GM12878 (cell line): ENCODE data around the gene HECTD4.

ENCODE experiments used
- EP300 ChIP-seq, 2 experiments: fragments of 150-350 bp in 1 of 2; IDR thresholded peaks; 2 replicates each; pipeline ENCODE4 v1.6.1; 2011 to 2012; ENCODE audit warnings: low read depth in 2 of 2, low read length in 2 of 2, borderline replicate concordance in 1 of 2, improper control_type of control experiment in 1 of 2, inconsistent platforms in 1 of 2; ENCODE audit not compliant: control insufficient read depth in 1 of 2
- FOXK2 ChIP-seq: fragments of 450-650 bp; IDR thresholded peaks from 2 replicates; pipeline ENCODE4 v1.6.1; 2017; ENCODE audit warnings: mild to moderate bottlenecking, moderate library complexity
- JUNB ChIP-seq: IDR thresholded peaks from 2 replicates; pipeline ENCODE4 v1.6.1; 2016; ENCODE audit warnings: antibody characterized with exemption, mild to moderate bottlenecking
- MYC ChIP-seq: IDR thresholded peaks from 2 replicates; pipeline ENCODE4 v1.6.1; 2011; ENCODE audit warnings: mild to moderate bottlenecking, low read length, moderate library complexity, inconsistent platforms; ENCODE audit not compliant: insufficient read depth, insufficient replicate concordance, insufficient read length, severe bottlenecking
- POLR2A ChIP-seq: IDR thresholded peaks from 2 replicates; pipeline ENCODE4 v1.6.1; 2011; ENCODE audit warnings: low read depth, mild to moderate bottlenecking, low read length
- POU2F2 ChIP-seq: IDR thresholded peaks from 3 replicates; pipeline ENCODE4 v1.6.1; 2011; ENCODE audit warnings: low read depth, mild to moderate bottlenecking, low read length, borderline replicate concordance
- RAD21 ChIP-seq: IDR thresholded peaks from 2 replicates; pipeline ENCODE4 v1.6.1; 2011; ENCODE audit warnings: mild to moderate bottlenecking, low read depth, low read length, moderate library complexity; ENCODE audit not compliant: insufficient read depth
- RB1 ChIP-seq: fragments of 450-650 bp; formaldehyde crosslinking; IDR thresholded peaks from 2 replicates; pipeline ENCODE4 v1.6.1; 2017; ENCODE audit warnings: mild to moderate bottlenecking, borderline replicate concordance
- SUZ12 ChIP-seq: fragments of 200-600 bp; sonication (generic); IDR thresholded peaks from one replicate; pipeline ENCODE4 v1.6.1; 2018; ENCODE audit warnings: antibody characterized with exemption, mild to moderate bottlenecking; ENCODE audit not compliant: unreplicated experiment
- YY1 ChIP-seq: IDR thresholded peaks from 2 replicates; pipeline ENCODE4 v1.6.1; 2011; ENCODE audit warnings: low read depth, mild to moderate bottlenecking, low read length
- ZNF274 ChIP-seq: IDR thresholded peaks from one replicate; pipeline ENCODE4 v1.8.0; 2011; ENCODE audit not compliant: insufficient read length, insufficient read depth
- TF ChIP-seq, protein P1 (sequence below), 3 experiments: IDR thresholded peaks in 2 of 3; conservative IDR thresholded peaks in 1 of 3; 2 replicates each; pipeline ENCODE4 v1.5.1; 2011; ENCODE audit warnings: low read depth in 3 of 3, low read length in 3 of 3, mild to moderate bottlenecking in 3 of 3, control low read depth in 2 of 3, moderate library complexity in 2 of 3, inconsistent platforms in 1 of 3, mixed read lengths in 1 of 3; ENCODE audit not compliant: control insufficient read depth in 2 of 3, insufficient read depth in 1 of 3; ENCODE audit errors: extremely low read depth in 1 of 3
- TF ChIP-seq, protein P2 (sequence below): fragments of 450-650 bp; IDR thresholded peaks from 2 replicates; pipeline ENCODE4 v1.6.1; 2017; ENCODE audit warnings: mild to moderate bottlenecking

DNA sequence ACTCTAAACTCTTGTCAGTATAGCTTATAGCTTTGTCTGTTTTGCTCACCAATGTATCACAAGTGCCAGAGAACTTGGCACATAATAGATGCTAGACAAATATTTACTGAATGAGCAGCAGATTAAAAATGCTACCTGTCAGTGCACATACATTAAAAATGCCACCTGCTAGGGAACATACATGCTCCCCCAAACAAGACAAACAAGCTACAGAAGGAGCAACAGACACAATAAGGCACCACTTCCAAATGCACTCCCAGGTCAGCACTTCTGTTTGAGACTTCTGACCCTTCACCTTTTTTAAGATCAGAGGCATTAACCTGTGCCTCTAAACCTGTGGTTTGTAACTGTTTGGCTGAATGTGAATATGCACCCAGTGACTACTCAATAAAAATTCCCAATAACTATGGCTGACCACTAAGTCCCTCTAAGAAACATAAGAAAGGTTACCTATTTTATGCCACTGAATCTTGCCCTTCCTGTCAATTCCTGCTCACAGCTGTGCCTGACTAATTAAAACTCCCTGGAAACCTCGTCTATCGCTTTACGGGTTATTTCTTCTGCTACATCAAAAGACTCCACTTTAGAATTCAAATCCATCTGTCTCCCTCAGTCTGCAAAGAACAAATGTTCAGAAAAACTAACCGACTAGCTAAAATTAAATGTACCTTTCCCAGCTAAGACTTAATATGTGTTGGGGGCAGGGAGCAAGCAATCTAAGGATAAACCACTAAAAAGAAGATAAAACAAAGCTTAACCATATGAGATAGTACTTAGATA lies 41.0 kb downstream of the HECTD4 start:
- TF ChIP-seq SUZ12 (no peak), FOXK2 (no peak), RB1 (no peak), JUNB (no peak), ZNF274 (no peak), POLR2A (no peak), POU2F2 (no peak), RAD21 (no peak), EP300 (IDR thresholded peaks at IDR 0.05; ENCODE audit: borderline replicate concordance in 1 of 2, control insufficient read depth in 1 of 2, low read depth in 2 of 2, low read length in 2 of 2) (no peak), YY1 (no peak), MYC (no peak)
- TF ChIP-seq, protein P1, sequence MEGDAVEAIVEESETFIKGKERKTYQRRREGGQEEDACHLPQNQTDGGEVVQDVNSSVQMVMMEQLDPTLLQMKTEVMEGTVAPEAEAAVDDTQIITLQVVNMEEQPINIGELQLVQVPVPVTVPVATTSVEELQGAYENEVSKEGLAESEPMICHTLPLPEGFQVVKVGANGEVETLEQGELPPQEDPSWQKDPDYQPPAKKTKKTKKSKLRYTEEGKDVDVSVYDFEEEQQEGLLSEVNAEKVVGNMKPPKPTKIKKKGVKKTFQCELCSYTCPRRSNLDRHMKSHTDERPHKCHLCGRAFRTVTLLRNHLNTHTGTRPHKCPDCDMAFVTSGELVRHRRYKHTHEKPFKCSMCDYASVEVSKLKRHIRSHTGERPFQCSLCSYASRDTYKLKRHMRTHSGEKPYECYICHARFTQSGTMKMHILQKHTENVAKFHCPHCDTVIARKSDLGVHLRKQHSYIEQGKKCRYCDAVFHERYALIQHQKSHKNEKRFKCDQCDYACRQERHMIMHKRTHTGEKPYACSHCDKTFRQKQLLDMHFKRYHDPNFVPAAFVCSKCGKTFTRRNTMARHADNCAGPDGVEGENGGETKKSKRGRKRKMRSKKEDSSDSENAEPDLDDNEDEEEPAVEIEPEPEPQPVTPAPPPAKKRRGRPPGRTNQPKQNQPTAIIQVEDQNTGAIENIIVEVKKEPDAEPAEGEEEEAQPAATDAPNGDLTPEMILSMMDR (IDR thresholded peaks at IDR 0.05 in 2 of 3, conservative IDR thresholded peaks at IDR 0.05 in 1 of 3; ENCODE audit: control insufficient read depth in 2 of 3, extremely low read depth in 1 of 3, insufficient read depth in 1 of 3, low read depth in 3 of 3, low read length in 3 of 3), result no peak
- TF ChIP-seq, protein P2, sequence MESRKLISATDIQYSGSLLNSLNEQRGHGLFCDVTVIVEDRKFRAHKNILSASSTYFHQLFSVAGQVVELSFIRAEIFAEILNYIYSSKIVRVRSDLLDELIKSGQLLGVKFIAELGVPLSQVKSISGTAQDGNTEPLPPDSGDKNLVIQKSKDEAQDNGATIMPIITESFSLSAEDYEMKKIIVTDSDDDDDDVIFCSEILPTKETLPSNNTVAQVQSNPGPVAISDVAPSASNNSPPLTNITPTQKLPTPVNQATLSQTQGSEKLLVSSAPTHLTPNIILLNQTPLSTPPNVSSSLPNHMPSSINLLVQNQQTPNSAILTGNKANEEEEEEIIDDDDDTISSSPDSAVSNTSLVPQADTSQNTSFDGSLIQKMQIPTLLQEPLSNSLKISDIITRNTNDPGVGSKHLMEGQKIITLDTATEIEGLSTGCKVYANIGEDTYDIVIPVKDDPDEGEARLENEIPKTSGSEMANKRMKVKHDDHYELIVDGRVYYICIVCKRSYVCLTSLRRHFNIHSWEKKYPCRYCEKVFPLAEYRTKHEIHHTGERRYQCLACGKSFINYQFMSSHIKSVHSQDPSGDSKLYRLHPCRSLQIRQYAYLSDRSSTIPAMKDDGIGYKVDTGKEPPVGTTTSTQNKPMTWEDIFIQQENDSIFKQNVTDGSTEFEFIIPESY, result no peak
